Right ventricle myocardium superior (tissue), 1 donor: Measurements from ENCODE around the gene NKAIN1. TPM values are rescaled to one million over a fixed set of nuclear protein-coding genes. Genes with fewer than 3 reads are reported as not detected.

Experiments used
- ATAC-seq: fragments of 200-7000 bp; cut with Tn5 transposase; one replicate; pipeline ENCODE4 v1.9.1; 2020; ENCODE audit warnings: mild to moderate bottlenecking; ENCODE audit not compliant: poor library complexity
- DNase-seq: peaks from one replicate; pipeline ENCODE4 v3.0.0-alpha.2; 2020
- intact Hi-C: fragments of 100-400 bp; cut with DNase I; formaldehyde crosslinking; loops from one replicate; pipeline ENCODE4 v1.11.2; 2022
- total RNA-seq: library from RNA; stranded (reverse); fragmentation: NEBNext Ultra II Directional; extraction: Animal tissue kit (Norgen Biotek cat#: 25700); gene quantifications from one replicate; pipeline ENCODE4 v1.2.1, GENCODE V29; 2021
- donor health status: DM: no; HTN: yes; CAD: no; lungs with severe emphysema.

The NKAIN1 gene
- total RNA-seq, 1 donor from 2014 or later = not detected

- no peak for DNase-seq
- intact Hi-C loops = no loop called here
- no peak for ATAC-seq
Observed at GRCh38 chr1:31135973-31136600, 103.6 kb downstream of the NKAIN1 start.

GRCh38 chr1:31133368-31133767, 106.3 kb downstream of the NKAIN1 start:
- ATAC-seq = no peak
- no peak for DNase-seq
- intact Hi-C loops = no loop called here

Other genes starting within 250 kb of the NKAIN1 start
- 66.1 TPM for gene PUM1, start 174.2 kb downstream of the NKAIN1 start, total RNA-seq
- 18.1 TPM for gene SNRNP40, start 56.9 kb upstream of the NKAIN1 start, total RNA-seq
- gene ZCCHC17, start 57.1 kb upstream of the NKAIN1 start, total RNA-seq = 9.7 TPM
- 4,881 TPM for gene FABP3, start 133.2 kb upstream of the NKAIN1 start, total RNA-seq
- gene SERINC2, start 173.3 kb upstream of the NKAIN1 start, total RNA-seq = 1.5 TPM